HUDEP-2 (cell line): ENCODE measurements around the gene SPOCD1.
"Not testable (repeated sequence)": the region's sequence is repeated elsewhere in the genome, so short reads cannot be mapped to it uniquely, and the experiment has no call there.

ENCODE experiments used
- DNase-seq, 76 experiments: peaks; one replicate each; lab custom pipeline; 2025; ENCODE audit not compliant: unreplicated experiment in 76 of 76; lab: John Stamatoyannopoulos, UW

Gene SPOCD1

DNA sequence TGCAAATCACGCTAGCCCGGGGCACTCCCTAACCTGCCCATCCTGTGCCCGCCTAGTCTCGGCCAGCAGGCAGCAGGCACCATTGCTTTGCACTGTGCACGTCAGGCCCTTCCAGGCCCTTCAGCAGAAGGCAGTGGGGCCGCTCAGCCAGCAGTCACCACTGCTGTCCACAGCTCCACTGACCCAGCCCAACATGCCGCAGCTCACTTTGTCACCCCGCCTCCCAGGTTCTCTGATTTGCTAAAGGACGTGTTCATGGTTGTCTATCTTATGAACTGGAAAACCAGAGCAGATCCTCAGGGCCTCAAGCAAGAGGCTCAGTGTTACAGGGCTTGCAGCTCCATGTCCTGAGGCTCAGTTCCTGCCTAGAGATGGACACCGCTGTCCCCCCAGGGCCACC, 14.2 kb upstream of the SPOCD1 start:
- DNase-seq: no peak

DNA sequence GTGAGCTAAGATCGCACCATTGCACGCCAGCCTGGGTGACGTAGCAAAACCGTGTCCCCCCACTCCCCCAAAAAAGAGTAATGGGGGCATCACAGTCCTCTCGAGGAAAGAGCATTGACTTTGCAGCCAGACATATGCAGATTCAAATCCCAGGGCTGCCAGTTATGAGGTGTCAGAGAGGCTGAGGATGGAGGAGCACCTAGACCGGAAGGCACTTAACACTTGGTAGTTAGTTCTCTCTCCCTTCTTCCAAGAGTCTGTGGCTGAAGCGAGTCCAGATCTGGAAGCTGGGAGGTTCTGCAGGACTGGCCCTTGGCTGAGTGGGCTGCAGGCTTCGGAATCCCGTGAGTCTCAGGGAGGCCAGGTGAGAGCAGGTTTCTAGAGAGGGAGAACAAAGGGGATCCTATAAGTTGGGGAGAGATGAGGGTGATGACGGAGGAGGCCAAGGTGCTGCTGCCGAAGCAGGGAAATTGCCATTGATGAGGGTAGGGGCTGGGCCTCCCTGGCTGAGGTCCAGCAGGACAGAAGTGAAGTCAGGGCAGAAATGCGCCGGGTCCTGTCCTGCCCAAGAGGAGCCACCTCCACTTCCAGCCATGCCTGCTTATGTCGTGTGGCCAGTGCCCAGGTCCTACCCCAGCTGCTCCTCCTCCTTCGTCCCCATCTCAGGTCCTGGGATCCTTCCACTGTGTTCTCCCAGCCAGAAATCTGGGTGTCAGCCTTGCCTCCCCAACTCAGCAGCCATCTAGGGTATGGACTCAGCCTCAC, 13.3 kb upstream of the SPOCD1 start:
- DNase-seq: no peak

DNA sequence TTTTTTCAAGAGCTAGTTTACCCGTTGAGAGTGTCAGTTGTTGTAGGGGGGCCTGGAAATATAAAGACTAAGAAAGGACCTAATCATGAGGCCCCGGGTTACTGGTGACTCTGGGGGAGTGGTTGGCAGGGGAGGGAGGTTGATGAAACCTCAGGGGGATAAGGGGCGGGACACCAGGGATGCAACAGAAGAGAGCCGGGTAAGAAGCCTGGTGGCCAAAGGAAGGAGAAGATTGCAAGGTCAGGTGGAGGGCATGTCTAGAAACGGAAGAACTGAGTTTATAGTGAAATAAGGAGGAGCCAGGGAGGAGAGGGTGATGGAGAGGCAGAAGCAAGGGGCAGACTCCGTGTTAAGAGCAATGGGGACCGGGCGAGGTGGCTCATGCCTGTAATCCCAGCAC, 12.5 kb upstream of the SPOCD1 start:
- DNase-seq: peak in 3 of 76 experiments; percentile 3 to 18 (median 7)

DNA sequence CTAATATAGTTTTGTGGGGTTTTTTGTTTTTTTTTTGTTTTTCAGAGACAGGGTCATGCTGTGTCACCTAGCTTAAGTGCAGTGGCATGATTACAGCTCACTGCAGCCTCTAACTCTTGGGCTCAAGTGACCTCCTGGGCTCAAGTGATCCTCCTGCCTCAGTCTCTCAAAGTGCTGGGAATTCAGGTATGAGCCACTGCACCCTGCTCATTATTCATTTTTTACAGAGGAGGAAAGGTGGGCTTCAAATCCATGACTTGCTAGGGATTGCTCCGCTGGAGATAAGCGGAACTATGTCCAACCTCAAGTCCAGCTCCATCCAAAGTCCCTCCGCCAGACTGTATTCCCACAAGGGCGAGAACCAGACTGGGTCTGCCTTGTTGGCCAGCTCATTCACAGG, 8.0 kb upstream of the SPOCD1 start:
- no peak for DNase-seq

DNA sequence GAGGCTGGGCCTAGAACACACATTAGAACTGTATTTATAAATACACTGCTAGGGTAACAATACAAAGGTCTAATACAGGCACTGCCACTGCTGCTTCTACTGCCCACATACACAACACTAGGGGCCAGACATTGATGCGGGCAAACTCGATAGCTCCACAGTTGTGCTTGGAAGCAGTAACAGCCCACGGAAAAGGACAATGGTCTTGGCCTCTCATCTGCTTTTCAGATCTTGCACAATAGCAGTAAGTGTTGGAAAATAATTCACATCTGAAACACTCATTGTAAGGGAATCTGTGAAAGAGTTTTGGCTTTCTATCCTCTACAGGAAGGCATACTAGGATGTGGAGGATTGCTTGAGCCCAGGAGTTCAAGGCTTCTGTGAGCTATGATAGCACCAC, 6.9 kb upstream of the SPOCD1 start:
- DNase-seq: no peak

DNA sequence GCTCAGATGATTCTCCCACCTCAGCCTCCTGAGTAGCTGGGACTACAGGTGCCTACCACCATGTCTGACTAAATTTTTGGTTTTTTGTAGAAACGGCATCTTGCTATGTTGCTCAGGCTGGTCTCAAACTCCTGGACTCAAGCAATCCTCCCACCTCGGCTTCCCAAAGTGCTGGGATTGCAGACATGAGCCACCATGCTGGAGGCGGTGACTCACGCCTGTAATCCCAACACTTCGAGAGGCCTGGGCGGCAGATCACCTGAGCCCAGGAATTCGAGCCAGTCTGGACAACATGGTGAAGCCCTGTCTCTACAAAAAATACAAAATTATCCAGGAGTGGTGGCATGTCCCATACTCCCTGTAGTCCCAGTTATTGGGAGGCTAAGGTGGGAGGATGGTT, 4.4 kb upstream of the SPOCD1 start:
- not testable (repeated sequence) for DNase-seq

DNA sequence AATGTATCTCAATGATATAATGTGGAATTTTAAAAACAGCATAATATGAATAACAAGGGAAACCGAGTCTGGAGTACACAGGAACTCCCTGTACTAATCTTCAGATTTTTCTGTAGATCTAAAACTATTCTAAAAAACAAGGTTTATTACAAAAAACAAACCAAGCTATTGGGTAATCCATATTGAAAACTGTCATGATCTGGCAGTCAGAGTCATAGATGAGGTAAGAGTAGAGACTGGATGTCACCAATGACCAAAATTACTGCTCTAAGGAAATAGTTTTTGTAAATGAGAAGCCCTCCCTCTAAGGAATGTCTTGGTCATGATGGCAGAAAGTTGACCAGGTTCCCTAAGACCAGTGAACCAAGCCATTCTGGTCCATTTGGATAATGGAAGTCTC, 2.4 kb upstream of the SPOCD1 start:
- no peak for DNase-seq

DNA sequence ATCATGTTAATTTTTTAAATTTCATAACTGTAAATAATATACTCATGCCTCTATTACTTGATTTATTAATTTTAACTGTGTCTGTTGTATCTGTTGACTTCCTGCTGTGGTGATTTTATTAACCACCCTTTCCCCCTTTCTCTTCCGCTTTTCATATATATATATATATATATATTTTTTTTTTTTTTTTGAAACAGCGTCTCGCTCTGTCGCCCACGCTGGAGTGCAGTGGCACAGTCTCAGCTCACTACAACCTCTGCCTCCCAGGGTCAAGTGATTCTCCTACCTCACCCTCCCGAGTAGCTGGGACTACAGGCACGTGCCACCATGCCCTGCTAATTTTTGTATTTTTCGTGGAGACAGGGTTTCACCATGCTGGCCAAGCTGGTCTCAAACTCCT, 1.1 kb upstream of the SPOCD1 start:
- DNase-seq: not testable (repeated sequence)

DNA sequence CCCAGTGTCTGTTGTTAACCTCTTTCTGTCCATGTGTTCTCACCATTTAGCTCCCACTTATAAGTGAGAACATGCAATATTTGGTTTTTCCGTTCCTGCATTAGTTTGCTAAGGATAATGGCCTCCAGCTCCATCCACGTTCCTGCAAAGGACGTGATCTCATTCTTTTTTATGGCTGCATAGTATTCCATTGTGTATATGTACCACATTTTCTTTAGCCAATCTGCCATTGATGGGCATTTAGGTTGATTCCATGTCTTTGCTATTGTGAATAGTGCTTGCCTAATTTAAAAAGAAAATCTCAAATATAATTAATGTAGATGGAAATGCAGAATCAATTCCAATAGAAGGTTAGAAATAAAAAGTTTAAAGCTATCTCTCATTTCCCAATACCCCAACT, 679 bp upstream of the SPOCD1 start:
- DNase-seq: not testable (repeated sequence)

DNA sequence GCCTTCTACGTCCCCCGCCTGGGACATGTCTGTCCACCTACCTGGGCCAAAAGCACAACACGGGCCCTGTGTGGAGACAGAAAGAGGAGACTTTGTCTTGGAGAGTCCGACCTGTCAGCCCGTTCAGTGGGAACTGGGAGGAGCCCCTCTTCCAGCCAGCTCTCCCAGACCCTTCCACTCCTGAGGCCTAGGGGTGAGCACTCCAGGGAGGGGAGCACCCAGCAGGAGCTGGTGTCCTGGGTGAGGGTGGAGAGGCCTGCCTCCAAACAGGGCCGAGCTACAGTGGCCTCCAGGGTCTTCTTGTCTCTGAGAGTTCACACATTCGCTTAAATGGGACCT, 546 bp downstream of the SPOCD1 start:
- no peak for DNase-seq

DNA sequence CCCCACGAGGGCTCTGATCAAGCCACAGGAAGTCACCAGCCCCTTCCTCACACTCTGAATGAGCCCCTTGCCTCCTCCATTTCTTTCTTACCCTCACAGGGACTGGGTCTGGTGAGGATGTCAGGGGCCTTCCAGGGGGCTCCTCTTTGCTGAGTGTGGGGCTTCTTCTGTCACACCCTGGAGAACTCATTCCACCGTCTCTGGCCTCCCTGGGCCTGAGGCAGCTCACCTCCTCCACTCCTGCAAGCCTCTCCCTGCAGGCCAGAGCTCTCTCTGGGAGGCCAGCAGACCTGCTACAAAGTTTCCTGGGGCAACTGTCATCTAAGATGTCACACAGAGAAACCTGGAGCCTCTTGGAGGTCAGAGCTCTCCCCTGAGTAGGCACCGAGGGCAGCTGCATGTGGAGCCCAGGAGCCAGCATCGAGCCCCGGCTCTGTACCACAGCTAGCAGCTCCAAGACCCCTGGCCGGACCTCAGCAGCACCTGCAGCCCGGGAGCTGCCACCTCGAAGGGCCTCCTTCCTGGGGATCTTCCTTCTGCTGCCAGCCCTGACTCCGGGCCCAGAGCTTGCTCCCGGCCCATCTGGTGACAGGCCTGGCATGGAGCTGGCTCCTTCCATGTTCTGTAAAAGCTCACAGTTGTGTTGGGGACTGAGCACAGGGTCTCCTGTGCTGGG, 1.1 kb downstream of the SPOCD1 start:
- no peak for DNase-seq

DNA sequence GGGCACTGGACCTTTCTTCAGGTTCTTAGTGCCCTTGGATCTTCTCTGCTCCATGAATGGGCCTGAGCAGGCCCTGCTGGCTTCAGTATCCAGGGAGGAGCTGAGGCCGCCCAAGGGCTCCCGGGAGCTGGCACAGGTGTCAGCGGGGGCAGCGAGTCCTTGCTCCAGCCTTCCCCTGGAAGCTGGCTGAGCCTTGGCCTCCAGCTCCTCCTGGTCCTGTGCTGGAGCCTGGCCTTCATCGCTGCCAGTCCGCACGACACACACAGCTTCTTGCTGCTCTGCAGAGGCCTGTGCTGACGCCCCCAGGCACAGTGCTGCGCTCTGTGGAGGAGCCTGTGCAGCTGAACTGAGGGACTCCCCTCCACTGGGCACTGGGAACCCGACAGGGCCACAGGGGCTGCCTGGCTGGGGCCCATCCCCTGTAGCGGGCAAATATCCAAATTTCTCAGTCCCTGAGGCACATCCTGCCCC, 1.7 kb downstream of the SPOCD1 start:
- DNase-seq: no peak

DNA sequence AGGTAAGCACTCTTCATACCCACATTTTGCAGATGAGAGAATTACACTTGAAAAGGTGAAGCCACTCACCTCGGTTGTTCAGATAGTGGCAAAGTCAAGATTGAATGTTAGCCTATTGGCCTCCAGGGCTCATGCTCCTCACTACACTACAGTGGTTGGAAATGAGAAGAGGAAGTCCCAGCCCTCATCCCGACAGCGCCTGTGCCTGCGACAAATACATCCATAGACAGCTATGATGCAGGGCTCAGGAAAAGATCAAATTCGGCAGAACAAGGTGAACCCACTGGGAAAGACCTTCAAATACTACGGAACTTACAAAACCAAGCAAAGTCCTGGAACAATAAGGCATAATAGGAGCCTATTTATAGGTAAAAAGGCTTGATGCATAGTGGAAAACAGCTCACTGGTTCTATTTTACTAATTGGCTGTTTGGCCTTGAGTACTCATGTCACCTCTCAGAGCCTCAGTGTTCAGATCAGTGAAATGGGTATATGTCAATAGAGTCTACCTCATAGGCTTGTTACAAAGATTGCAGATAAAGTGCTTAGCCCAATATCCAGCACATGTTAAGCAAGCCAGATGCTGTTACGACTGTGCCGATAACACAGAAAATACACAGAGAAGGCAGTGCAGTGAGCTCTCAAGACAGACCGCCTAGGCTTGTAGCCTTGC, 3.5 kb downstream of the SPOCD1 start:
- DNase-seq: no peak

DNA sequence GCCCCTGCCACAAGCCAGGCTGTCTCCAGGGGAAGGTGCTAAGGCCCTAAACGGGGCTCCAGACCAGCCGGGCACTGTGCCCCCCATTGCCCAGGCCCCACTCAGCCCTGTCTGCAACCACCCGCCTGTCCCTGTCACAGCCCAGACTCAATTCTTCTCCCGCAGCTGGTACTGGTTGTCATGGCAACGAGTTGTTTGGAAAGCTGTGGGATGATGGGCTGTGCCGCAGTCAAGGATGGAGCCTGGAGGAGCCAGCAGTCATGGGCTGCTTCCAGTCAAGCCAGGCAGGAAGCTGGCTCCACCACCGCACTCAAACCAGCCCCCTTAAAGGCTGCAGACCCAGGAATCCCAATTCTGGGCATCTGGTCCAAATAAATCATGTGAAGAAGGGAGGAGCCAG, 4.2 kb downstream of the SPOCD1 start:
- no peak for DNase-seq

DNA sequence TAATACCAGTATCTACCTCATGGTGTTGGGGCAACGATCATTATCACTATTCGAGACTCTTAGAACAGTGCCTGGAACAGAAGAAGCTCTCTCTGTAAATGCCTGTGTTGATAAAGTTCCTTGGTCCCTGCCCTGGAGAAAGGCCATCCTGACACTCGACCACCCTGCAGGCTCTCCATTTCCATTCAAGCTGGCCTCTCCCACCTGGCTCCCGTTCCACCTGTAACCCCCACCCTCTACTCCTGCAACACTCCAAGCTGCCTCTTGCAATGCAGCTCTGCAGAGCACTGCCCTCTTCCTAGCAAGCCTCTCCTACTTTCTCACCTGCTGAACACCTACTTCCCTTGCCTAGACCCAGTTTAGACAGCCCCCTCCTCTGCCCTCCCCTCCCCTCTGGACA, 6.1 kb downstream of the SPOCD1 start:
- no peak for DNase-seq

DNA sequence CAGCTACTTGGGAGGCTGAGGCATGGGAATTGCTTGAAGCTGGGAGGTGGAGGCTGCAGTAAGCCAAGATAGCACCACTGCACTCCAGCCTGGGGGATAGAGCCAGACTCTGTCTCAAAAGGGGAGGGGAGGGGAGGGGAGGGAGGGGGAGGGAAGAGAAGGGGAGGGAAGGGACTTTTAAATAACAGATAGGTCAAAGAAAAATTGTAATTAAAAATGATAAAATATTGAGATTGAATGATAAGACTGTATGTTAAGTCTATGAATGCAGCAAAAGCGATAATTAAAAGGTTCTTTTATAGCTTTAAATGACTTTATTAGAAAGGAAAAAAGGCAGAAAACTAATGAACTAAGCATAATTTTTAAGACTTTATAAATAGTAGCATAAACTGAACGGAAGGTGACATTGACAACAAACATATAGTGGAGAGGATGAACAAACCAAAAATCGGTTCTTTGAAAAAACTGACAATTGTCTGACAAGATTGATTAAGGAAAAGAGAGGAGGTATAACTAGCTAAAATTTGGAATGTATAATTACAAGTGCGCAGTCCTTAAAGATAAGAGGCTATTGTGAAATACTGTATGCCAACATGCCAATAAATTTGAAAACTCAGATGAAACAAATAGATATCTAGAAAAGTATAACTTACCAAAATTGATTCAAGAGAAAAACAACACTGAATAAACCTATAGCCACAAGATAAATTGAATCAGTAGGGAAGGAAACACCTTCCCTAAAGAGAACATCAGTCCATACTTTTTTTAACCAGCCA, 8.4 kb downstream of the SPOCD1 start:
- no peak for DNase-seq

DNA sequence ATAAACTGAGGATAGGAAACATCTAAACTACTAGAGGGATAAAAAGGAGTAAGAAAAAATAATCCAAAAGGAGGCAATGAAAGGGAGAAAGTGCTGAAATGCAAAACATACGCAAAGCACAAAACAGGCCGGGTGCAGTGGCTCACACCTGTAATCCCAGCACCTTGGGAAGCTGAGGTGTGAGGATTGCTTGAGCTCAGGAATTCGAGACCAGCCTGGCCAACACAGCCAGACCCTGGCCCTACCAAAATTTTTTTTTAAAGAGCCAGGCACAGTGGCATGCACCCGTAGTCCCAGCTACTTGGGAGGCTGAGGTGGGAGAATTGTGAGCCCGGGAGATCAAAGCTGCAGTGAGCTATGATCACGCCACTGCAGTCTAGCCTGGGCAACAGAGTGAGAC, 10.5 kb downstream of the SPOCD1 start:
- DNase-seq: no peak

DNA sequence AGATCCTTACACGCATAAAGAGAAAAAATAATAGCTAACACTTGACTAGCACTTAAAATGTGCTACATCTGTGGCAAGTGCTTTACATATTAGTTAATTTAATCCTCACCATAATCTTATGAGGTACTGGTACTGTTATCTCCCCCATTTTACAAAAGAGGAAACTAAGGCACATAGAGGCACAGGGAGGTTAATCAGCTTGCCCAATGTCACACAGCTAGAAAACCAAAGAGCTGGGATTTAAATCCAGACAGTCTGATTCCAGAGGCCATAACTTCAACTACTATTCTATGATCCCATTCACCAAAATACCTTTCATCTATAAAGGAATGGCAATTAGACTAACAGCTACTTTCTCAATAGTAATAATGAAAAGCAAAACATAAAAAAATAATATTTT, 11.7 kb downstream of the SPOCD1 start:
- no peak for DNase-seq

DNA sequence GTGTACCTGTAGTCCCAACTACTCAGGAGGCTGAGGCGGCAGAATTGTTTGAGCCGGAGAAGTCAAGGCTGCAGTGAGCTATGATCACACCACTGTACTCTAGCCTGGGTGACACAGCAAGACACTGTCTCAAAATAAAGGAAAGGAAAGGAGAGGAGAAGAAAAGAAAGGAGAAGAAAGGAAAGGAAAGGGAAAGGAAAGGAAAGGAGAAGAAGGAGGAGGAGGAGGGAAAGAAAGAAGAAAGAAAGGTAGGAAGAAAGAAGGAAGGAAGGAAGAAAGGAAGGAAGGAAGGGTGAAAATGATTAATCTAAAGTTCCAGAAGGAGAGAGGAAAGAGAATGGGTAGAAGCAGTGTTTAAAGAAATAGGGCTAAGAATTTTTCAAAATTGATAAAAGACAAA, 12.2 kb downstream of the SPOCD1 start:
- no peak for DNase-seq

DNA sequence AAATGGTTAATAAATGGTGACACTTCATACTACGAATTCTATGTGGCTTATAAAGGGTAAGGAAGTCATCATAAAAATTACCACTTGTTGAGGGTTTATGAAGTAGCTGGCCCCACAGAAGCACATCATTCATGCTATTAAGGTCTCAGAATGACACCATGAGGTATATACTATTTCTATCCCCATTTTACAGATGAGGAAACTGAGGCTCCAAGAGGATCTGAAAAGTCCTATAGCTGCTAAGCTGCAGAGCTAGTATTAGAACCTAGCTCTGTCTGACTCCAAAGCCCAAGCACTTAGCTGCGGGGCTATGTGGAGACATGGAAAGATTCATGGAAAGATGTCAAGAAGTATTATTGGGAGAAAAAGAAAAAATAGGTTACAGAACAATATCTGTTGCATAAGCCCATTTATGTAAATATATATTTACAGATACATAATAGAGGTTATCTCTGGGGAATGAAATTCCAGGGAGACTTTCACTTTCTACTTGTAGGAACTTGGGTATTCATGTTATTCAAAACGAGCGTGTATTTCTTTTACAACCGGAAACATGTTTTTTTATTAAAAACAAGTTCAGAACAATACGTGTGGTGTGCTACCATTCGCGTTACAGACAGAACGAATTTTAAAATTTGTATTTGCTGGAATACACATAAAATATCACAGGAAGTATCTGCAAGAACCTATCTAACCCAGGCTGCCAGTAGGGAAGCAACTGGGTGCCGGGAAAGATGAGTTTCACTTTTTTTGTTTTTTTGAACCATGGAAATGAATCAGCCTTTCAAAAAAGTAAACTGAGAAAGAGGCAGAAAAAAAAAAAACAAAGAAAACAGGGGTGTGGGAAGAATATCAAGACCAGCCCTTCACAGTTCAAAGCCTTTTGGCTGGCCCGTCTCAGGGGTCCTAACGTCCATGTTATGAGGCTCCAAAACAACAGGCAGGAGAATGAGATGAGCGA, 13.4 kb downstream of the SPOCD1 start:
- no peak for DNase-seq
